BE2C (cell line): Measurements from ENCODE around the gene ALOX15B.

Source experiments
- DNase-seq: peaks from one replicate; pipeline ENCODE4 v3.0.0-alpha.2; 2020
- H3K27me3 ChIP-seq: fragments of 250-450 bp; sonication (Bioruptor Pico); 2 replicates; pipeline ENCODE4 v1.5.1; 2020; ENCODE audit warnings: mild to moderate bottlenecking
- H3K36me3 ChIP-seq: fragments of 250-450 bp; sonication (Bioruptor Pico); 2 replicates; pipeline ENCODE4 v1.5.1; 2020; ENCODE audit warnings: mild to moderate bottlenecking
- H3K4me1 ChIP-seq: fragments of 250-450 bp; sonication (Bioruptor Pico); 2 replicates; pipeline ENCODE4 v1.5.1; 2020
- H3K4me3 ChIP-seq: 2 replicates; pipeline ENCODE4 v1.5.1; 2011; ENCODE audit warnings: low read depth, low read length
- H3K9me3 ChIP-seq: fragments of 250-450 bp; sonication (Bioruptor Pico); 2 replicates; pipeline ENCODE4 v1.5.1; 2020
- TF ChIP-seq, protein P1 (sequence below): IDR thresholded peaks from 2 replicates; pipeline ENCODE4 v1.5.1; 2012; ENCODE audit warnings: mild to moderate bottlenecking, low read depth, low read length

ALOX15B gene

DNA sequence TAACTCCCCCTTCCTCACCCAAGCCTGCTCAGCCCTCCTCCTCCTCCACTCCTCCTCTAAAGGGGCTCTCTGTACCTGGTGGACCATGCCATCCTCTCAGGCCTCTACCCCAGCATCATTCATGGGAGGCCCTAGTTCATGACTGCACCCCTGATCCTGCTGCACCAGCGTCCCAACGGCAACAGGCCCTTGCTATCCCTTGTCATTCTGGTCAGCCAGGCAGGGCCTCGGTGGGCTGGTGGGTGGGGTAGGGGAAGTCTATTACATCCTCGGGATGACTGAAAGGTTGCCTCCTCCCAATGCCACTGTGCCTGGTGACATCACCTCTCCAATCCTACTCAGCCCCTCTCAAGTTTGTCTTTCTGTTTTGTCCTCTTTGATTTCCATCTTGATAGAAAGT, 28.9 kb downstream of the ALOX15B start:
- peaks cover 21% of the 10 kb centered on the region for H3K27me3 ChIP-seq
- no peaks in the 10 kb centered on the region for H3K9me3 ChIP-seq
- H3K4me3 ChIP-seq, result no peak overlapping the region
- no peak for DNase-seq
- no peaks in the 10 kb centered on the region for H3K36me3 ChIP-seq
- H3K4me1 ChIP-seq, result no peaks in the 10 kb centered on the region
- TF ChIP-seq, protein P1, sequence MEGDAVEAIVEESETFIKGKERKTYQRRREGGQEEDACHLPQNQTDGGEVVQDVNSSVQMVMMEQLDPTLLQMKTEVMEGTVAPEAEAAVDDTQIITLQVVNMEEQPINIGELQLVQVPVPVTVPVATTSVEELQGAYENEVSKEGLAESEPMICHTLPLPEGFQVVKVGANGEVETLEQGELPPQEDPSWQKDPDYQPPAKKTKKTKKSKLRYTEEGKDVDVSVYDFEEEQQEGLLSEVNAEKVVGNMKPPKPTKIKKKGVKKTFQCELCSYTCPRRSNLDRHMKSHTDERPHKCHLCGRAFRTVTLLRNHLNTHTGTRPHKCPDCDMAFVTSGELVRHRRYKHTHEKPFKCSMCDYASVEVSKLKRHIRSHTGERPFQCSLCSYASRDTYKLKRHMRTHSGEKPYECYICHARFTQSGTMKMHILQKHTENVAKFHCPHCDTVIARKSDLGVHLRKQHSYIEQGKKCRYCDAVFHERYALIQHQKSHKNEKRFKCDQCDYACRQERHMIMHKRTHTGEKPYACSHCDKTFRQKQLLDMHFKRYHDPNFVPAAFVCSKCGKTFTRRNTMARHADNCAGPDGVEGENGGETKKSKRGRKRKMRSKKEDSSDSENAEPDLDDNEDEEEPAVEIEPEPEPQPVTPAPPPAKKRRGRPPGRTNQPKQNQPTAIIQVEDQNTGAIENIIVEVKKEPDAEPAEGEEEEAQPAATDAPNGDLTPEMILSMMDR, result no peak

DNA sequence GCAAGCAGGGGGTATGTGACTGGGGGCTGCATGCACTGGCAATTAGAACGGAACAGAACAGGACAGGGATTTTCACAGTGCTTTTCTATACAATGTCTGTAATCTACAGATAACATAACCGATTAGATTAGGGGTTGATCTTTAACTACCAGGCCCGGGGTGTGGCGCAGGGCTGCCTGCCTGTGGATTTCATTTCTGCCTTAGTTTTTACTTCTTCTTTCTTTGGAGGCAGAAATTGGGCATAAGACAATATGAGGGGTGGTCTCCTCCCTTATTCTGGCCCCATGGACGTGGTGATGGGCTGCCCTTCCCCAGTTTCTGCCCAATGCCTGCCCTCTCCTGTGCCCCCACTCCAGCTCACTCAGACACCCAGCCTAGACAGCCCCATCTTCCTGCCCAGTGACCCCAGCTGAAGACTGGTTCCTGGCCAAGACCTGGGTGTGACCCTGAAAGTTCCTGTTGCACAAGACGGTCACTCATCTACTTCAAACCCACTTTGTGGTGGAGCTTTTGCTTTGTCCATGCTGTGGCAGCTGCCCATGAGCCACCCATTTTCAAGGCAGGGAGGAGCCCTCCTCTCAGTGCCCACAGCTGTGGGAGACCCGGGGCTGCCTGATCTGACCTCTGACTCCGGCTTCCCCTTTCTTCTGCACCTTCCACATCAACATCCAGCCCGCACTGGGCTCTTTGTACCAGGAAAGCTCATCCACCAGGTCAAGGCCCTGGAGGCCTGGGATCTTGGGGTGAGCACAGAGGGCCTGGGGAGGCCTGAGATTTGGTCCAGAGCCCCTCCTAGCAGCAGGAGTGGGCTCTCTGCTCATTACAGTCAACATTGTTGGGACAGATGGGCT, 30.1 kb downstream of the ALOX15B start:
- Histone ChIP-seq H3K9me3 (no peaks in the 10 kb centered on the region), H3K4me3 (no peak overlapping the region), H3K27me3 (peaks cover 22% of the 10 kb centered on the region), H3K36me3 (no peaks in the 10 kb centered on the region), H3K4me1 (no peaks in the 10 kb centered on the region)
- TF ChIP-seq, protein P1, result no peak
- no peak for DNase-seq

DNA sequence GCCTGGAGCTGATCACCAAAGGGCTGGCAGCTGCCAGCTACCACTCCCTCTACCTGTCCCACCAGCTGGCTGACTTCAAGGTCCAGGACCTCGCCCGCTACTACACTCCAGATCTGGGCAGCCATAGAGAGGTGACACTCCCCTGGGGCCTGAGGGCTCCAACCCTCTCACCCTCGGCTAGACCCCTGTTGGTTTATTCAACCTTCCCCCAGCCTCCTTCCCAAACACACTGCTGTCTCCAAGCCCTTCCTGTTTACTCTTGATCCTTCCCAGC, 30.7 kb downstream of the ALOX15B start:
- Histone ChIP-seq H3K27me3 (peaks cover 27% of the 10 kb centered on the region), H3K9me3 (no peaks in the 10 kb centered on the region), H3K4me3 (no peak overlapping the region), H3K36me3 (no peaks in the 10 kb centered on the region), H3K4me1 (no peaks in the 10 kb centered on the region)
- TF ChIP-seq, protein P1, result no peak
- DNase-seq, result no peak

DNA sequence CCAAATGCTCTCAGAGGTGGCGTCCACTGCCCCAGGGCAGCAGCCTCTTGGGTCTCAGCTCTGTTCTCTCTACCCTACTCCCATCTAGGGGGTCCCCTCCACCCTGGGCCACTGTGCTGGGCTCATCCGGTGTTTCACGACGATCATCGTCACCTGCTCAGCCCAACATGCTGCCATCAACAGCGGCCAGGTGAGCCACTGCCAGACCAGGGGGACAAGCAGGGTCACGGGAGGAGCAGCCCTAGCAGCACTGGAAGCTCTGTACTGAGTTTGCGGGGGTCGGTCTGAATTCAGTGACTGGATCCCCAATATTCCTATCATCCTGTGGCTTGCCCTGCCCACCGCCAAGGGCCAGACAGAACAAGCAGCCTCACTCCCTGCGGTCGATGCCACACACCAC, 32.6 kb downstream of the ALOX15B start:
- TF ChIP-seq, protein P1, result no peak
- peaks cover 31% of the 10 kb centered on the region for H3K27me3 ChIP-seq
- no peak for DNase-seq
- no peaks in the 10 kb centered on the region for H3K36me3 ChIP-seq
- no peaks in the 10 kb centered on the region for H3K9me3 ChIP-seq
- no peaks in the 10 kb centered on the region for H3K4me1 ChIP-seq
- no peak overlapping the region for H3K4me3 ChIP-seq

DNA sequence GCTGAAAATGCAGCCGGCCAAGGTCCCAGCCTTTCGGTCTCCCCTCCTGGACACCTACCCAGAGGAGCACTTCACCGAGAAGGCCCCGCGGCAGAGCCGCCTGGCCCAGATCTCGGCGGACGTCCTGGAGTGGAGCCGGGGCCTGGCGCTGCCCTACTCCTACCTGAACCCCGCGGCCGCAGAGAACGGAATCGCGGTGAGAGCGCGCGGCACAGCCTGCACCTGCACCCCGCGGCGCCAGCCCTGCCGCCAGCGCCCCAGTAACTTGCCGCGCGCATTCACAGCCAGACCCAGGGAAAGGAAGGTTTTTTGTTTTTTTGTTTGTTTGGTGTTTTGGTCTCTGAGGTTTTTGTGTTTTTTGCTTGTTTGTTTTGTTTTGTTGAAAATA, 33.5 kb downstream of the ALOX15B start:
- TF ChIP-seq, protein P1, result no peak
- peaks cover 31% of the 10 kb centered on the region for H3K27me3 ChIP-seq
- no peak for DNase-seq
- no peaks in the 10 kb centered on the region for H3K4me1 ChIP-seq
- H3K9me3 ChIP-seq, result no peaks in the 10 kb centered on the region
- H3K4me3 ChIP-seq, result no peak overlapping the region
- H3K36me3 ChIP-seq, result no peaks in the 10 kb centered on the region

DNA sequence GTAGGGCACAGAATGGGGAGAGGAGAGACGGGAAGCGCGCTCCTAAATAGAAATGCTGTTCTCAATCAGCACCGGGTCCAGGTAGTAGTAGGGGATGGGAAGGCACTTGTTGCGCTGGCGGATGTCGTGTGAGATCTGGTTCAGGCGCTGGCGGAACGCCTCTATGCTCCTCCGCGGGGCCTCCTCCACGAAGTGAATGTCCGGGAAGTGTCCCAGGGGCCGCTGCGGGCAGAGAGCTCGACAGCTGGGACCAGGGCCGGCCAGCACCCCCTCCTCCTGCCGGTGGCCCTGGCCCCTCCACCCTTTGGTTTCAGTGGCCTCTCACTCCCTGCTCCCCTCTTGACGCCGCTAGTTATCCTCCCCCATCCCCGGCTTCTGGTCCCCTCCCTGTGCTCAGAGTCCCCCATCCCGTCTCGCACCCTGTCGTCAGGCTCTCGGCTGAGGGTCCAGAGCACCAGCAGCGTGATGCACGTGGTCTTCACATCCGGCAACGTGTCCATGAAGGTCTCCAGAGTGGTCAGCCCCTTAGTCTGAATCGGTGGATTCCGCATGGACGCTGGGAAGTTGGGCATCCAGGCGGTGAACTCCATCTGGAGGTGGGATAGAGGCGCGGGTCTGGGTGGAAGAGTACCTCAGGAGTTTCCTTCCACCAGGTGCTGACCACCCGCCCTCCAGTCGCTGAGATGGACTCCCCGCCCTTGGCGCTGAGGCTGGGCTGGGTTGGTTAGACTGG, 34.0 kb downstream of the ALOX15B start:
- H3K9me3 ChIP-seq, result no peaks in the 10 kb centered on the region
- DNase-seq, result no peak
- H3K4me1 ChIP-seq, result no peaks in the 10 kb centered on the region
- H3K27me3 ChIP-seq, result peaks cover 31% of the 10 kb centered on the region
- H3K4me3 ChIP-seq, result no peak overlapping the region
- TF ChIP-seq, protein P1, result no peak
- no peaks in the 10 kb centered on the region for H3K36me3 ChIP-seq
